ENCODE measurements around the gene LEAP2.

Gene LEAP2

DNA sequence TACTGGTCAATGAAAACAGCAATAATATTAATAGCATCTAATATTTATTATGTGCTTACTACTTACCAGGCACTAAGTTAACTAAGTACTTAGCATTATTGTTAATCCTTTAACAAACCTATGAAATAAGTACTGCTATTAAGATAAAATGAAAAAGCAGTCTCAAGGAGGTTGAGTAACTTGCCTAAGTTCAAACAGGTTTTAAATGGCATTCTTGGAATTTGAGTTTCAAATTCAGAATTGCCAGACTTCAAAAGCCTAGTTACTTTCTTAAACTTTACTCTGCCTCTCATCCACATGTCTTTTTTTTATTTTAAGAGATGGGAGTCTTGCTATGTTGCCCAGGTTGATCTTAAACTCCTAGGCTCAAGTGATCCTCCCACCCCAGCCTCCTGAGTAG lies 16.0 kb downstream of the LEAP2 start:
- H3K79me2 ChIP-seq (ENCODE audit: insufficient read depth, low read length) = no peaks in the 10 kb centered on the region
- TF ChIP-seq, protein P1, sequence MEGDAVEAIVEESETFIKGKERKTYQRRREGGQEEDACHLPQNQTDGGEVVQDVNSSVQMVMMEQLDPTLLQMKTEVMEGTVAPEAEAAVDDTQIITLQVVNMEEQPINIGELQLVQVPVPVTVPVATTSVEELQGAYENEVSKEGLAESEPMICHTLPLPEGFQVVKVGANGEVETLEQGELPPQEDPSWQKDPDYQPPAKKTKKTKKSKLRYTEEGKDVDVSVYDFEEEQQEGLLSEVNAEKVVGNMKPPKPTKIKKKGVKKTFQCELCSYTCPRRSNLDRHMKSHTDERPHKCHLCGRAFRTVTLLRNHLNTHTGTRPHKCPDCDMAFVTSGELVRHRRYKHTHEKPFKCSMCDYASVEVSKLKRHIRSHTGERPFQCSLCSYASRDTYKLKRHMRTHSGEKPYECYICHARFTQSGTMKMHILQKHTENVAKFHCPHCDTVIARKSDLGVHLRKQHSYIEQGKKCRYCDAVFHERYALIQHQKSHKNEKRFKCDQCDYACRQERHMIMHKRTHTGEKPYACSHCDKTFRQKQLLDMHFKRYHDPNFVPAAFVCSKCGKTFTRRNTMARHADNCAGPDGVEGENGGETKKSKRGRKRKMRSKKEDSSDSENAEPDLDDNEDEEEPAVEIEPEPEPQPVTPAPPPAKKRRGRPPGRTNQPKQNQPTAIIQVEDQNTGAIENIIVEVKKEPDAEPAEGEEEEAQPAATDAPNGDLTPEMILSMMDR (IDR thresholded peaks at IDR 0.05; ENCODE audit: insufficient read depth, low read length, poor library complexity, severe bottlenecking) = no peak
- TF ChIP-seq EZH2phosphoT487 (conservative IDR thresholded peaks at IDR 0.05; ENCODE audit: low read length) = no peak
- no peak overlapping the region for H3K27ac ChIP-seq (ENCODE audit: low read depth, low read length)
- no peak overlapping the region for H2AFZ ChIP-seq (ENCODE audit: low read depth, low read length, severe bottlenecking)
- no peaks in the 10 kb centered on the region for H3K27me3 ChIP-seq (ENCODE audit: low read length)
- no peak overlapping the region for H3K4me2 ChIP-seq (ENCODE audit: low read depth, low read length, poor library complexity, severe bottlenecking)
- no peak overlapping the region for H3K9ac ChIP-seq (ENCODE audit: low read length)
- peaks cover 24% of the 10 kb centered on the region; the same call in 1 of the 2 replicates for H3K36me3 ChIP-seq (ENCODE audit: low read length)
- H3F3A ChIP-seq (ENCODE audit: insufficient read depth) = no peaks in the 10 kb centered on the region
- H3K9me3 ChIP-seq (ENCODE audit: insufficient read depth, low read length) = no peaks in the 10 kb centered on the region
- H3K9me2 ChIP-seq (replicated peaks; ENCODE audit: insufficient read depth, low read length) = no peaks in the 10 kb centered on the region
- no peaks in the 10 kb centered on the region for H4K20me1 ChIP-seq (ENCODE audit: low read depth, low read length)
- no peak overlapping the region for H3K4me3 ChIP-seq (ENCODE audit: insufficient read depth, low read length, poor library complexity, severe bottlenecking)

DNA sequence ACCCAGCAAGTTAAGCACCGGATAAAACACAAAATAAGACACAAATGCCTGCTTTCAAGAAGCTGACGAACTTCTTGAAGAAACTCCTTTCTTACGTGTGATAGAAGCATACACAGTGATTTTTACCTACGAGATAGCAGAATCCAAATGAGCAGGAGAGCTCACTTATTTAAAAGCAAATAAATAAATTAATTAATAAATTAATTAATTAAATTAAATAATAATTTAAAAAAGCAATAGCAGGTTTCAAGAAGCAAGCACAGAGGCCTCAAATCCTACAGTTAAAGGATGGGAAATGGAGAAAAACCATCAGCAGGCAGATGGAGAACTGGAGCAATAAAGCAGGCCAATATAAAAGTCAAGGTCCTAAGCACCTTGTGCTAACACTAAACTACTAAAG lies 17.3 kb downstream of the LEAP2 start:
- Histone ChIP-seq H3K36me3 (ENCODE audit: low read length) (peaks cover 31% of the 10 kb centered on the region; the same call in 1 of the 2 replicates), H3F3A (ENCODE audit: insufficient read depth) (no peaks in the 10 kb centered on the region)

DNA sequence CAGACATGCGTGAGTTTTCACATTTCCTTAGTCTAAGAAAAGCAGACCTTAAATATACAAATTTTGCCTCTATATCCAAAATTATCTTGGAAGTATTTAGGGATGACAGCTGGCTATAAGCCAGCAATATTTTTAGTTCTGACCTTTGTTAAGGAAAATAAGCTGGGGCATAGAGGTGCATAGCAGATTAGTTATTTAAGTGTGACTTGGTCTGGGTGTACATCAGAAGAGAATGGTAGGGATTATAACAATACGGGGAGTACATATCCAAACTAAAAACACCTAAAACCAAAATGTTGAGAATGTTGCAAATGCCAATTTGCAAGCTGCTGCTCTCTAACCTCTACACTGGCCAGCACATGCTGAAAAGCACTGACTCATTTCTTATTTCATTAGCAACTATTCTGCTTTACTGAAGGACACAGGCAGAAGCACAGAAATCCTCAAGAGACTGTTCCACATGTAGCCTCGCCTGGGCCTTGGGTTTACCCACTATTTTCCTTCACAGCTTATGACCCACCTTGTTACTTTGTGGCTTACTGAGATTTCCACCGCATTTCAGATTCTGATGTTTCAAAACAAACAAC lies 22.3 kb downstream of the LEAP2 start:
- H2AFZ ChIP-seq (ENCODE audit: low read depth, low read length, severe bottlenecking) = no peak overlapping the region
- no peak overlapping the region for H3K4me2 ChIP-seq (ENCODE audit: low read depth, low read length, poor library complexity, severe bottlenecking)
- H3K9me2 ChIP-seq (replicated peaks; ENCODE audit: insufficient read depth, low read length) = no peaks in the 10 kb centered on the region
- no peaks in the 10 kb centered on the region for H3K9me3 ChIP-seq (ENCODE audit: insufficient read depth, low read length)
- no peaks in the 10 kb centered on the region for H3K27me3 ChIP-seq (ENCODE audit: low read length)
- TF ChIP-seq, protein P1 (IDR thresholded peaks at IDR 0.05; ENCODE audit: insufficient read depth, low read length, poor library complexity, severe bottlenecking) = no peak
- TF ChIP-seq EZH2phosphoT487 (conservative IDR thresholded peaks at IDR 0.05; ENCODE audit: low read length) = no peak
- H3K27ac ChIP-seq (ENCODE audit: low read depth, low read length) = no peak overlapping the region
- H3K4me3 ChIP-seq (ENCODE audit: insufficient read depth, low read length, poor library complexity, severe bottlenecking) = no peak overlapping the region
- no peaks in the 10 kb centered on the region for H4K20me1 ChIP-seq (ENCODE audit: low read depth, low read length)
- no peaks in the 10 kb centered on the region for H3K79me2 ChIP-seq (ENCODE audit: insufficient read depth, low read length)
- H3F3A ChIP-seq (ENCODE audit: insufficient read depth) = no peaks in the 10 kb centered on the region
- no peak overlapping the region for H3K9ac ChIP-seq (ENCODE audit: low read length)
- peaks cover 23% of the 10 kb centered on the region; the same call in 1 of the 2 replicates for H3K36me3 ChIP-seq (ENCODE audit: low read length)

More for the DNA sequence above, 17.3 kb downstream of the LEAP2 start:
- Histone ChIP-seq H3K27ac (ENCODE audit: low read depth, low read length) (no peak overlapping the region), H3K27me3 (ENCODE audit: low read length) (no peaks in the 10 kb centered on the region), H3K4me3 (ENCODE audit: insufficient read depth, low read length, poor library complexity, severe bottlenecking) (no peak overlapping the region), H3K79me2 (ENCODE audit: insufficient read depth, low read length) (no peaks in the 10 kb centered on the region), H3K9me3 (ENCODE audit: insufficient read depth, low read length) (no peaks in the 10 kb centered on the region), H3K4me2 (ENCODE audit: low read depth, low read length, poor library complexity, severe bottlenecking) (no peak overlapping the region), H4K20me1 (ENCODE audit: low read depth, low read length) (no peaks in the 10 kb centered on the region), H3K9ac (ENCODE audit: low read length) (no peak overlapping the region), H2AFZ (ENCODE audit: low read depth, low read length, severe bottlenecking) (no peak overlapping the region), H3K9me2 (replicated peaks; ENCODE audit: insufficient read depth, low read length) (no peaks in the 10 kb centered on the region)
- TF ChIP-seq, protein P1 (IDR thresholded peaks at IDR 0.05; ENCODE audit: insufficient read depth, low read length, poor library complexity, severe bottlenecking) = no peak
- TF ChIP-seq EZH2phosphoT487 (conservative IDR thresholded peaks at IDR 0.05; ENCODE audit: low read length) = no peak

All from SU-DHL-6 (cell line).